CD4-positive, alpha-beta memory T cell (primary cell): ENCODE measurements around the gene GRPEL1. TPM values are rescaled to one million over a fixed set of nuclear protein-coding genes. Genes with fewer than 3 reads are reported as not detected.

Source experiments
- CTCF ChIA-PET: fragments of 350-600 bp; sonication (Branson Sonifier 250); formaldehyde crosslinking; loops from one replicate; lab custom pipeline; 2021; ENCODE audit warnings: inconsistent platforms; ENCODE audit not compliant: partially characterized antibody; lab: Charles Lee
- POLR2A ChIA-PET: fragments of 350-600 bp; sonication (Branson Sonifier 250); formaldehyde crosslinking; loops from one replicate; lab custom pipeline; 2021; ENCODE audit not compliant: partially characterized antibody; lab: Charles Lee
- DNase-seq, 5 donors: peaks; one replicate each; pipeline versions ENCODE4 v3.0.0 to v3.0.0-alpha.2; 2020 to 2022; ENCODE audit warnings: mixed read lengths in 1 of 5
- H3K27ac ChIP-seq: one replicate; pipeline ENCODE4 v1.7.0; 2013; ENCODE audit warnings: low read depth, low read length
- H3K27me3 ChIP-seq: 2 replicates; pipeline ENCODE4 v1.7.0; 2013; ENCODE audit warnings: mild to moderate bottlenecking, low read length, moderate library complexity; ENCODE audit not compliant: insufficient read depth
- H3K36me3 ChIP-seq: 2 replicates; pipeline ENCODE4 v1.7.0; 2013; ENCODE audit warnings: mild to moderate bottlenecking, low read length, moderate library complexity; ENCODE audit not compliant: insufficient read depth
- H3K4me1 ChIP-seq: 2 replicates; pipeline ENCODE4 v1.7.0; 2013; ENCODE audit warnings: mild to moderate bottlenecking, low read length, moderate library complexity; ENCODE audit not compliant: insufficient read depth
- H3K4me3 ChIP-seq, 2 donors: one replicate each; pipeline ENCODE4 v1.7.0; 2013; ENCODE audit warnings: low read length in 2 of 2, mild to moderate bottlenecking in 1 of 2
- H3K9me3 ChIP-seq, 2 donors: one replicate each; pipeline ENCODE4 v1.7.0; 2013; ENCODE audit warnings: low read length in 2 of 2, control low read depth in 1 of 2; ENCODE audit not compliant: control insufficient read depth in 1 of 2
- H3K27ac Mint-ChIP-seq, 7 donors: one replicate each; pipeline ENCODE4 v1.8.0; 2020 to 2021; ENCODE audit warnings: mixed read lengths in 7 of 7, mild to moderate bottlenecking in 6 of 7, inconsistent platforms in 3 of 7, moderate library complexity in 3 of 7
- H3K27me3 Mint-ChIP-seq, 2 donors: one replicate each; pipeline ENCODE4 v1.8.0; 2020 to 2021; ENCODE audit warnings: mixed read lengths in 2 of 2
- H3K36me3 Mint-ChIP-seq, 2 donors: one replicate each; pipeline ENCODE4 v1.8.0; 2020 to 2021; ENCODE audit warnings: mixed read lengths in 2 of 2, inconsistent platforms in 1 of 2, mild to moderate bottlenecking in 1 of 2
- H3K4me1 Mint-ChIP-seq, 4 donors: one replicate each; pipeline ENCODE4 v1.8.0; 2020 to 2021; ENCODE audit warnings: mixed read lengths in 4 of 4, mild to moderate bottlenecking in 1 of 4
- H3K4me3 Mint-ChIP-seq, 8 donors: one replicate each; pipeline ENCODE4 v1.8.0; 2020 to 2021; ENCODE audit warnings: mixed read lengths in 8 of 8, mild to moderate bottlenecking in 7 of 8, moderate library complexity in 6 of 8, inconsistent platforms in 3 of 8
- H3K9me3 Mint-ChIP-seq, 8 donors: one replicate each; pipeline ENCODE4 v1.8.0; 2020 to 2021; ENCODE audit warnings: mixed read lengths in 8 of 8, mild to moderate bottlenecking in 5 of 8, inconsistent platforms in 3 of 8, moderate library complexity in 1 of 8
- intact Hi-C: fragments of 100-400 bp; cut with micrococcal nuclease; formaldehyde crosslinking; loops from one replicate; pipeline ENCODE4 v1.15.1; 2023
- polyA plus RNA-seq, 2 donors: library from polyadenylated mRNA; unstranded; fragments of 300-500 nt; fragmentation: Illumina TruSeq; gene quantifications; one replicate each; pipeline ENCODE4 v1.2.3, GENCODE V29; 2021
- total RNA-seq, 2 experiments: library from RNA; stranded (reverse); gene quantifications; one replicate each; pipeline ENCODE4 v1.2.3, GENCODE V29; 2021

The GRPEL1 gene
- total and polyA plus RNA-seq, 4 experiments from 2014 or later: 35.3 to 77.2 (median 46.9) TPM

GRCh38 chr4:7052923-7053715, 14.7 kb downstream of the GRPEL1 start:
- CTCF ChIA-PET: interaction anchor here (1.0 to 11.3 kb wide), 2 partner anchors 10 to 15 kb away, joined by 3 to 76 read pairs; partner anchors contain the start of genes GRPEL1 and TADA2B

GRCh38 chr4:7052313-7052712, 15.6 kb downstream of the GRPEL1 start:
- Histone ChIP-seq H3K4me1 (peaks cover 28% of the 10 kb centered on the region), H3K27ac (no peak overlapping the region), H3K4me3 (no peak overlapping the region), H3K27me3 (no peaks in the 10 kb centered on the region), H3K36me3 (peaks cover 32% of the 10 kb centered on the region), H3K9me3 (no peaks in the 10 kb centered on the region)
- Mint-ChIP-seq H3K9me3 (no peaks in the 10 kb centered on the region), H3K36me3 (peaks cover 18 to 40% of the 10 kb centered on the region in 2 donors), H3K27ac (peak overlapping the region in 2 of 7 donors; percentile 23 to 48), H3K4me1 (peaks cover 21 to 64% (median 32%) of the 10 kb centered on the region in 4 donors), H3K4me3 (peak overlapping the region in 1 of 8 donors; percentile 29), H3K27me3 (no peaks in the 10 kb centered on the region)
- intact Hi-C loops: no loop called here
- ChIA-PET CTCF (interaction anchor here (1.0 to 11.3 kb wide), 2 partner anchors 9 to 16 kb away, joined by 3 to 76 read pairs; partner anchors contain the start of genes GRPEL1 and TADA2B), POLR2A (interaction anchor here (1.0 to 2.1 kb wide), 2 partner anchors 9 to 15 kb away, joined by 4 to 5 read pairs; partner anchors contain the start of genes GRPEL1 and TADA2B)
- no peak for DNase-seq

More at GRCh38 chr4:7052923-7053715, 14.7 kb downstream of the GRPEL1 start:
- POLR2A ChIA-PET: interaction anchor here (1.0 to 2.1 kb wide), 2 partner anchors 10 to 15 kb away, joined by 4 to 5 read pairs; partner anchors contain the start of genes GRPEL1 and TADA2B
- Mint-ChIP-seq H3K4me3 (peak overlapping the region in 2 of 8 donors; percentile 33 to 45), H3K36me3 (peaks cover 18 to 43% of the 10 kb centered on the region in 2 donors), H3K9me3 (no peaks in the 10 kb centered on the region), H3K27me3 (no peaks in the 10 kb centered on the region), H3K4me1 (peaks cover 18 to 56% (median 29%) of the 10 kb centered on the region in 4 donors), H3K27ac (peak overlapping the region in 4 of 7 donors; percentile 30 to 62 (median 52))
- DNase-seq: peak in 2 of 5 donors; percentile 18 to 35
- Histone ChIP-seq H3K27me3 (no peaks in the 10 kb centered on the region), H3K4me3 (no peak overlapping the region), H3K9me3 (no peaks in the 10 kb centered on the region), H3K27ac (no peak overlapping the region), H3K4me1 (peaks cover 20% of the 10 kb centered on the region), H3K36me3 (peaks cover 32% of the 10 kb centered on the region)
- intact Hi-C loops: no loop called here

GRCh38 chr4:7051905-7052304, 16.0 kb downstream of the GRPEL1 start:
- Mint-ChIP-seq H3K4me3 (no peak overlapping the region), H3K27ac (peak overlapping the region in 1 of 7 donors; percentile 23), H3K4me1 (peaks cover 25 to 68% (median 36%) of the 10 kb centered on the region in 4 donors), H3K27me3 (no peaks in the 10 kb centered on the region), H3K9me3 (no peaks in the 10 kb centered on the region), H3K36me3 (peaks cover 18 to 43% of the 10 kb centered on the region in 2 donors)
- ChIA-PET POLR2A (interaction anchor here (0.7 to 2.1 kb wide), 3 partner anchors 9 to 763 kb away, joined by 4 to 5 read pairs (median 5); partner anchors contain the start of genes GRPEL1 and TADA2B), CTCF (interaction anchor here (11.3 kb wide), 1 partner anchor 16 kb away, joined by 76 read pairs; the partner anchor contains the start of gene GRPEL1)
- no peaks in the 10 kb centered on the region for H3K9me3 ChIP-seq
- peaks cover 33% of the 10 kb centered on the region for H3K4me1 ChIP-seq
- no peaks in the 10 kb centered on the region for H3K27me3 ChIP-seq
- H3K4me3 ChIP-seq: no peak overlapping the region
- peaks cover 32% of the 10 kb centered on the region for H3K36me3 ChIP-seq
- H3K27ac ChIP-seq: no peak overlapping the region
- no peak for DNase-seq
- intact Hi-C loops: no loop called here

- H3K27ac ChIP-seq: no peak overlapping the region
- Mint-ChIP-seq H3K4me1 (peaks cover 32 to 76% (median 43%) of the 10 kb centered on the region in 4 donors), H3K27me3 (no peaks in the 10 kb centered on the region), H3K9me3 (no peaks in the 10 kb centered on the region), H3K27ac (no peak overlapping the region), H3K4me3 (no peak overlapping the region), H3K36me3 (peaks cover 15 to 45% of the 10 kb centered on the region in 2 donors)
- DNase-seq: no peak
- CTCF ChIA-PET: interaction anchor here (11.3 kb wide), 1 partner anchor 17 kb away, joined by 76 read pairs; the partner anchor contains the start of gene GRPEL1
- H3K4me1 ChIP-seq: peaks cover 40% of the 10 kb centered on the region
- H3K4me3 ChIP-seq: no peak overlapping the region
- POLR2A ChIA-PET: interaction anchor here (0.6 to 1.6 kb wide), 2 partner anchors 11 to 385 kb away, joined by 3 to 5 read pairs; no protein-coding TSS in a partner anchor
- H3K9me3 ChIP-seq: no peaks in the 10 kb centered on the region
- peaks cover 25% of the 10 kb centered on the region for H3K36me3 ChIP-seq
- H3K27me3 ChIP-seq: no peaks in the 10 kb centered on the region
- intact Hi-C loops: no loop called here
Observed at GRCh38 chr4:7051144-7051495, 16.7 kb downstream of the GRPEL1 start.

- Mint-ChIP-seq H3K4me1 (peaks cover 33 to 81% (median 48%) of the 10 kb centered on the region in 4 donors), H3K4me3 (no peak overlapping the region), H3K36me3 (peaks cover 14 to 41% of the 10 kb centered on the region in 2 donors), H3K27ac (peak overlapping the region in 1 of 7 donors; percentile 82), H3K9me3 (no peaks in the 10 kb centered on the region), H3K27me3 (no peaks in the 10 kb centered on the region)
- H3K4me1 ChIP-seq: peaks cover 45% of the 10 kb centered on the region
- H3K27ac ChIP-seq: no peak overlapping the region
- intact Hi-C loops: no loop called here
- no peak overlapping the region for H3K4me3 ChIP-seq
- H3K36me3 ChIP-seq: peaks cover 20% of the 10 kb centered on the region
- ChIA-PET CTCF (interaction anchor here (11.3 kb wide), 1 partner anchor 17 kb away, joined by 76 read pairs; the partner anchor contains the start of gene GRPEL1), POLR2A (interaction anchor here (0.6 to 1.6 kb wide), 3 partner anchors 12 to 384 kb away, joined by 3 to 6 read pairs (median 5); partner anchors contain the start of gene GRPEL1)
- no peaks in the 10 kb centered on the region for H3K27me3 ChIP-seq
- DNase-seq: no peak
- no peaks in the 10 kb centered on the region for H3K9me3 ChIP-seq
Observed at GRCh38 chr4:7050481-7051143, 17.3 kb downstream of the GRPEL1 start.

GRCh38 chr4:7049739-7050138, 18.1 kb downstream of the GRPEL1 start:
- Mint-ChIP-seq H3K4me3 (no peak overlapping the region), H3K27me3 (no peaks in the 10 kb centered on the region), H3K4me1 (peaks cover 42 to 90% (median 57%) of the 10 kb centered on the region in 4 donors), H3K9me3 (no peaks in the 10 kb centered on the region), H3K36me3 (peaks cover 14 to 41% of the 10 kb centered on the region in 2 donors), H3K27ac (peak overlapping the region in 1 of 7 donors; percentile 82)
- intact Hi-C loops: no loop called here
- CTCF ChIA-PET: interaction anchor here (11.3 kb wide), 1 partner anchor 18 kb away, joined by 76 read pairs; the partner anchor contains the start of gene GRPEL1
- no peak for DNase-seq
- no peaks in the 10 kb centered on the region for H3K27me3 ChIP-seq
- H3K36me3 ChIP-seq: peaks cover 11% of the 10 kb centered on the region
- peaks cover 54% of the 10 kb centered on the region for H3K4me1 ChIP-seq
- H3K27ac ChIP-seq: no peak overlapping the region
- H3K9me3 ChIP-seq: no peaks in the 10 kb centered on the region
- POLR2A ChIA-PET: interaction anchor here (1.3 to 1.6 kb wide), 2 partner anchors 13 to 18 kb away, joined by 5 to 6 read pairs; partner anchors contain the start of gene GRPEL1
- no peak overlapping the region for H3K4me3 ChIP-seq
